ENCODE data around the gene ETV7.

GRCh38 chr6:36426622-36427021 lies 39.2 kb upstream of the ETV7 start:
- TF ChIP-seq CTCF (IDR thresholded peaks at IDR 0.05): no peak
- no peak for TF ChIP-seq POLR2A (IDR thresholded peaks at IDR 0.05)

Measured in breast epithelium (tissue), 3 donors.